ENCODE measurements around the gene ALKBH5. TPM values are rescaled to one million over a fixed set of nuclear protein-coding genes. Genes with fewer than 3 reads are reported as not detected.

The ALKBH5 gene
- polyA plus RNA-seq, 1 of the 3 experiments (the other 2 are of a cell fraction), result 41.0 TPM

GRCh38 chr17:18250708-18251107 is 67.1 kb downstream of the ALKBH5 start:
- peaks cover 14% of the 10 kb centered on the region for H3F3A ChIP-seq (replicated peaks; ENCODE audit: insufficient read depth)
- H3K4me3 ChIP-seq (ENCODE audit: low read depth in 2 of 2, low read length in 1 of 2), result no peak overlapping the region
- H3K4me2 ChIP-seq, result no peak overlapping the region
- H3K9me3 ChIP-seq, result no peaks in the 10 kb centered on the region
- H3K36me3 ChIP-seq (replicated peaks in 1 of 2; ENCODE audit: control insufficient read depth in 1 of 2, insufficient read depth in 2 of 2, low read length in 1 of 2), result peaks cover 32 to 83% of the 10 kb centered on the region in 2 experiments
- no peaks in the 10 kb centered on the region for H3K4me1 ChIP-seq (ENCODE audit: control insufficient read depth in 1 of 2, insufficient read depth in 2 of 2, low read depth in 1 of 2, low read length in 1 of 2)
- no peak for TF ChIP-seq PBX3 (IDR thresholded peaks at IDR 0.05)
- TF ChIP-seq EP300 (IDR thresholded peaks at IDR 0.05; ENCODE audit: borderline replicate concordance in 1 of 2, low read depth in 1 of 2, low read length in 1 of 2), result no peak
- no peak for TF ChIP-seq GATA2 (CRISPR knock-in tag; IDR thresholded peaks at IDR 0.05)
- no peak for TF ChIP-seq JUND (IDR thresholded peaks at IDR 0.05)
- no peak for TF ChIP-seq YY1 (IDR thresholded peaks at IDR 0.05; ENCODE audit: low read depth)
- TF ChIP-seq ELF1 (IDR thresholded peaks at IDR 0.05), result no peak
- TF ChIP-seq FOXM1 (IDR thresholded peaks at IDR 0.05; ENCODE audit: low read depth), result no peak
- no peak for TF ChIP-seq CTCF (IDR thresholded peaks at IDR 0.05)
- TF ChIP-seq RFX5 (IDR thresholded peaks at IDR 0.05; ENCODE audit: low read length), result no peak
- TF ChIP-seq SIN3A (IDR thresholded peaks at IDR 0.05; ENCODE audit: borderline replicate concordance, low read depth, low read length), result no peak
- TF ChIP-seq TAF1 (IDR thresholded peaks at IDR 0.05; ENCODE audit: borderline replicate concordance, low read depth, low read length), result no peak
- H3K27me3 ChIP-seq (ENCODE audit: insufficient read depth), result no peaks in the 10 kb centered on the region
- peaks cover 22% of the 10 kb centered on the region for H4K20me1 ChIP-seq (ENCODE audit: insufficient read depth)
- H3K9me2 ChIP-seq, result no peaks in the 10 kb centered on the region
- H3K9ac ChIP-seq, result no peak overlapping the region
- H3K79me2 ChIP-seq (ENCODE audit: insufficient read depth), result peaks cover 9% of the 10 kb centered on the region
- no peak overlapping the region for H3K27ac ChIP-seq (ENCODE audit: low read depth in 2 of 2, low read length in 1 of 2)
- ChIA-PET POLR2A (no interaction called here), CTCF (no interaction called here)
- 99% methylated on average over 12 of the region's 14 CpGs for WGBS (ENCODE audit: low lambda C conversion rate)
- no peak overlapping the region for H2AFZ ChIP-seq (ENCODE audit: low read depth)
- no peak for DNase-seq

GRCh38 chr17:18251204-18251603 is 67.6 kb downstream of the ALKBH5 start:
- peaks cover 14% of the 10 kb centered on the region for H3K79me2 ChIP-seq (ENCODE audit: insufficient read depth)
- no peak overlapping the region; a peak in 1 of 4 replicates for H3K27ac ChIP-seq (ENCODE audit: low read depth in 2 of 2, low read length in 1 of 2)
- peaks cover 27% of the 10 kb centered on the region for H4K20me1 ChIP-seq (ENCODE audit: insufficient read depth)
- WGBS (ENCODE audit: low lambda C conversion rate), result 95% methylated on average over 7 of the region's 15 CpGs
- DNase-seq, result no peak
- no peaks in the 10 kb centered on the region for H3K9me3 ChIP-seq
- H3K36me3 ChIP-seq (replicated peaks in 1 of 2; ENCODE audit: control insufficient read depth in 1 of 2, insufficient read depth in 2 of 2, low read length in 1 of 2), result peaks cover 29 to 83% of the 10 kb centered on the region in 2 experiments
- no peak for TF ChIP-seq RAD21 (IDR thresholded peaks at IDR 0.05; ENCODE audit: low read length)
- no peak overlapping the region for H3K9ac ChIP-seq
- H3K4me1 ChIP-seq (ENCODE audit: control insufficient read depth in 1 of 2, insufficient read depth in 2 of 2, low read depth in 1 of 2, low read length in 1 of 2), result no peaks in the 10 kb centered on the region
- no peaks in the 10 kb centered on the region for H3K27me3 ChIP-seq (ENCODE audit: insufficient read depth)
- POLR2A ChIA-PET, result no interaction called here
- no peaks in the 10 kb centered on the region for H3K9me2 ChIP-seq
- CTCF ChIA-PET, result no interaction called here
- peaks cover 14% of the 10 kb centered on the region for H3F3A ChIP-seq (replicated peaks; ENCODE audit: insufficient read depth)
- no peak overlapping the region for H3K4me2 ChIP-seq
- H2AFZ ChIP-seq (ENCODE audit: low read depth), result no peak overlapping the region
- H3K4me3 ChIP-seq (ENCODE audit: low read depth in 2 of 2, low read length in 1 of 2), result no peak overlapping the region
